GM21367 (cell line): Measurements from ENCODE around the gene RHO.

Experiments
- ATAC-seq: cut with Tn5 transposase; IDR thresholded peaks from one replicate; pipeline ENCODE4 v1.9.1; 2021; ENCODE audit not compliant: unreplicated experiment

The RHO gene

DNA sequence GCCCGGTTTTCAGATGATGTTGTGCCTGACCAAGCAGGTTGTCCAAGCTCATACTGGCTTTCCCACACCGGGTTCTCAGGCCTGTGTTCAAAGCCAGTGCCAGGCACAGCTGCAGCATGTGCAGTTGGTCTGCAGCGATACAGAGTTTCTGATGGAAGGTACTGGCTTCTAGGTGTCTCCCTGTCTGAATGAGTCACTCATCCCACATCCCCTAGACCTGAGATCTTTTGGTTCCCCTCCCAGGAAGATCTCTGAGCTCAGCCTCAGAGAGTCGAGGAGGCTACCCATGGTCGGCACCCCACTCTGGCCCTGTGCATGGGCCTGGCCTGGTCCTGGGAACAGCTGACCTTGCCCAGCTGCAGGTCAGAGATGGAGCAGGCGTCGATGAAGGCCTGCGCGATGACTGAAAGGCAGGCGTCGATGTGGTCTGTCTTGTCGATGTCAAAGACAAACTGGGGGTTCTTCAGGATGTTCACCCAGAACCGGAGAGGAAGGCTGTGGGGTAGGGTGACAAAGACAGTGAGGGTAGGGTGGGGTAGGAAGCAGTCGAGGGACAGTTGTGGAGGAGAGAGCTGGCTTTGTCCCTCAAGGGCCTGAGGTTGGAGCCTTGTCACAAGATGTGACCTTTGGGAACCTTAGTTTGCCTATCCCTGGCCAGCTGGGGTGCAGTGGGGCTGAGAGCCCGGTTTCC is 29.8 kb downstream of the RHO start:
- no peak for ATAC-seq

DNA sequence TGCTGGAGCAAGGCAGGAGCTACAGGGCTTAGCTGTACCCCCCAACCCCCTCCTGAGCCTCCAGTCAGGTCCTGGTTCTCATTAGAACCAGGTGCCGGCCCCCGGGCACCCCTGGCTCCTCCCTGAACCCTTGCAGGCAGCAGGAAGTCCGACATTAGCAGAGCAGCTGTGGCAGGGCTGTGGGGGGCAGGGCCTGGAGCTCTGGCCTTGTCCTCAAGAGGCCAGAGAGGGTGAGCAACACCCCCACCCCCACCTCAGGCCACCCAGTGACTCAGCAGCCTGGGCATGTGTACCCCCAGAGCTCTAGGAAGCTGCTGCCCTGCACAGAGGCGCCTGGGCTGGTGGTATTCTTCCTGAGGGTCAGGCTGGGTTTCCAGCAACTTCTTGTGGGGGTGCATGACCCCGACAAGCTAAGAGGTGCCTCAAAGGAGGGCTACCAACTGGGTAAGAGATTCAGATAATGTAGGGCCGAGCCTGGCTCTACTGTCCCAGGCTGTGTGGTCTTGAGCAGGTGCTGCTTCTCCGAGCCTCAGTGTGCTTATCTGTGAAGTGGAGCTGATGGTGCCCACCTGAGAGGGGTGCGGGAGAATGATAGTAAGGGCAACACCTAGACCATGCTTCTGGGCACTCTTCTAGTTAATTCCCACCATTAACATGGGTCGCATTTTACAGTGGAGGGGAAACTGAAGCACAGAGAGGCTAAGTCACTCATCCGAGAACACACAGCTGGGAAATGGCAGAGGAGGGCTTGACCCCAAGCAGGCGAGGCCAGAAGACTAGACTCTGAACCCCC is 30.5 kb downstream of the RHO start:
- ATAC-seq: no peak

DNA sequence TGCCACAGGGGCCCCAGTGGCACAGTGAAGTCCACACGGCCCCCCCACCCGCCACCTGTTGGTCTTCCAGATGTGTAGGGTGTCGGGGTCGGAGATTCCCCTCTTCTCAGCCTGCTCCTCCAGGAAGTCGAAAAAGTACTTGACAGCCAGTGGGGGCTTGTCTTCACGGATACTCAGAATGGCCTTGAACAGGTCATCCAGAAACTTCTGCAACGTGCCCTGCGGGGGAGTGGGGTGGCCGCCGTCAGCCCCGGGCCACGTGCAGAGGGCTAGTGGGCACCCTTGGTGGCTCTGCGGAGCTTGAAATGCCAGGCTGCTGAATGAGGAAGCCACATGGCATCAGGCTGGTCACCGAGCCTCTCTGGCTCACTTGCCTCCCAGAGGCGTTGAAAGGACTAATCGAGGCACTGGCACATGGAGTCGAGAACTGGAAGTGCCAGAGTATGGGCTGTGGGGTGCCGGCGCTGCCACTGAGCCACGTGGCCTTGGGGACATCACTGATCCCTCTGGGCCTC is 31.2 kb downstream of the RHO start:
- no peak for ATAC-seq

DNA sequence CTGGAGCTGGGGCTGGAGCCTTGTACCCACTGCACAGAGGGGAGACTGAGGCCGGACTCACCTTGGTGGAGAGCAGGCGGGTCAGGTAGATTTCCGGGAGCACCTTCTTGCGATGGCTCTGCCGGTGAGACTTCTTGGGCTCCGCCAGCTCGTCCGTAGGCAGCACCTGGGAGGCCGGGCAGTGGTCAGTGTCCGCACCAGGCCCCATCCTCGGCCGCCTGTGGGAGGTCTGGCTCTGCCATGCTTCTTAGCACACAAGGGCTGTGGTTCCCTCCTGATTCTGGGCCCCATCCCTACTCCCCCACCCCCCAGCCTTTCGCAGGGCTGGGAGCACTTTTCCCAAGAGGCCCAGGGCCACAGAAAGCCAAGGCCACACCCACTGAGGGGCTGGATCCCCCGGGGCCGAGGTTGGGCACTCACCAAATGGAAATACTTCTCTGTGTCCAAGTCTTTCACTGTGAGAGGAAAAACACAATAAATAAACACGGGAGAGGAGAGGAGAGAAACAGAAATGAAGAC is 31.9 kb downstream of the RHO start:
- ATAC-seq: no peak

DNA sequence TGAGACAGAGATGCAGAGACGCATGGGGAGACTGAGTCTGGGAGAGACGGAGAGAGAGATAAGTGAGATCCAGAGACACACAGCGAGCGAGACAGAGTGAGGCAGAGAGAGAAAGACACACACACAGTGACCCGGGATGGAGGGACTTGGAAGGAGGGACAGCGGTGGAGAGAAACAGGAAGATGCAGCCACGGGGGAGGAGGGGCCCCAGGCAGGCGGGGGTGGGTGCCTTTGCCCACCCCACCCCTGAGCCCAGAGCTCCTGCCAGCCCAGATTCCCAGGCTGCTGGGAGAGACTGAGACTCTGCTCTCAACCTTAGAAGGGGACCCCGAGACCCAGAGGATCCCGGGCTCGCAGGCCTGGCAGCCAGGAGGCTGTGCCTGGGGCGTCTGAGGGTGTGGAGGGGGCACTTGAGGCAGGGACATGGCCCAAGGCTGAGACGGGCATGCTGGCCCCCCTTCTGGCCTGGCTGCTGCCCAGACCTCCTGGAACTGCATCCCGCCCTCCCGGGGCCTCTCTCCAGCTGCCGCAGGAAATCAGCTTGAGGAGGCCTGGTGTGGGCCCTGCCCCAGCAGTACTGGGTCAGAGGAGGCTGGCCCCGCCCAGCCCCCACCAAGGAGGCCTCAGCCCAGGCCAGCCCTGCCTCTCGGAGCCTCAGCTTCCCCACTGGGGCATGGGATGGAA is 32.6 kb downstream of the RHO start:
- ATAC-seq: no peak

DNA sequence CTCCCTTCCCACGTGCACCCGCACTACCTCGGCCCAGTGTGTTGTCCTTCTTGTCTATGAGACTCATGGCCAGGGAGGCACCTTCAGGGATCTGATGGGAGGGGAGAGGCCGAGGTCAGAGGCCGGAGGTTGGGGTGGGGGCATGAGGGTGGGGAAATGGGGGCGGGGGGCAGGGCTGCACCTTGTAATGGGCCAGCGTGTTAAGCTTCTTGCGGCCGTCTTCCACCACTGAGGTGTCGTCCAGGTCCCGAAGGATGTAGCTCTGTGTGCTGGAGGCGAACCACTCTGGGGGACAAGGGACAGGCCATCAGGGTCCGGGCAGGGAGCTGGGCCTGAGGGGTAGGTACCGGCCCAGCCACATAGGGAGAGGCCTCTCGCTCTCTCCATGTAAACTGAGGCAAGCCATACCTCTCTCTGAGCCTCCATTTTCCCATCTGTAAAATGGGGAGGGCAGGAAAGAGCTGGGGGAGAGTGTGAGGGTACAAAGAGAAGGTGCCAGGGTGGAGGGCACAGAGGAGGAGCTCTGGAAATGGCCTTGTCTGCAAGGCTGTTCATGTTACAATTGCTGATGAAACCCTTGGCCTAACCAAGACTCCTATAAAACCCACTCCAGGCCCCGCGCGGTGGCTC is 33.3 kb downstream of the RHO start:
- no peak for ATAC-seq

DNA sequence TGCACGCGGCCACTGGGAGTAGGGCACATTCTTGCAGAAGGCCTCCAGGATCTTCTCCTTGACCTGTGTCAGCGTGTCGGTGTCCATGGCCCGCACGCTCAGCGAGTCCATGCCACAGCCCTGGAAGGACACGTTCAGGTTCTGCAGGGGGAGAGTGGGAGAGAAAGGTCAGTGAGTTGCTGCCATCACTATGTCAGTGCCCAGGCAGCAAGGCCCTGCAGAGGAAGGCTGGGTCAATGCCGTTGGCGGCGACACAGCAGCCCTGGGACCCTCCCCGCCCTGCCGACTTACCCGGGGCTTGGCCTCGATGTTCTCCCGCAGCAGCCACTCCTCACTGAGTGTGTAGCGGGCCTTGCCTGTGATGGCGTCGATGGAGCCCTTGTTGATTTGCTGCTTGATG is 34.4 kb downstream of the RHO start:
- ATAC-seq: no peak

DNA sequence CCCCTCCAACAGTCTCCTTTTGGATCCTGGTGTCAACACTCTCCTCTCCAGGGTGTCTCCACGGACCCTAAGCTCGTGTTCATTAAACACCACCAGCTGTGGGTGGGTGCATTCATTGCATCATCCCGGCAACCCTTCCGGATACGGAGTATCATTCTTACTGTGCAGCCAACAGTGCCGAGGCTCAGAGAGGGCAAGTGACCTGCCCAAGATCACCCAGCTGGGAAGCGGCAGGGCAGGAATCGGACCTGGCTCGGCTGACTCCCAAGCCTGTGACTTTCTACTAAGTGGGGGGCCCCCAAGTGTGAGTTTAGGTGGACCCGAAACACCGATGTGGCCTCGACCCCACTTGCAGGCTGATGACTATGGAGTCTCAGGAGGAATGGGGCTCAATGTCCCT is 34.9 kb downstream of the RHO start:
- ATAC-seq: no peak

DNA sequence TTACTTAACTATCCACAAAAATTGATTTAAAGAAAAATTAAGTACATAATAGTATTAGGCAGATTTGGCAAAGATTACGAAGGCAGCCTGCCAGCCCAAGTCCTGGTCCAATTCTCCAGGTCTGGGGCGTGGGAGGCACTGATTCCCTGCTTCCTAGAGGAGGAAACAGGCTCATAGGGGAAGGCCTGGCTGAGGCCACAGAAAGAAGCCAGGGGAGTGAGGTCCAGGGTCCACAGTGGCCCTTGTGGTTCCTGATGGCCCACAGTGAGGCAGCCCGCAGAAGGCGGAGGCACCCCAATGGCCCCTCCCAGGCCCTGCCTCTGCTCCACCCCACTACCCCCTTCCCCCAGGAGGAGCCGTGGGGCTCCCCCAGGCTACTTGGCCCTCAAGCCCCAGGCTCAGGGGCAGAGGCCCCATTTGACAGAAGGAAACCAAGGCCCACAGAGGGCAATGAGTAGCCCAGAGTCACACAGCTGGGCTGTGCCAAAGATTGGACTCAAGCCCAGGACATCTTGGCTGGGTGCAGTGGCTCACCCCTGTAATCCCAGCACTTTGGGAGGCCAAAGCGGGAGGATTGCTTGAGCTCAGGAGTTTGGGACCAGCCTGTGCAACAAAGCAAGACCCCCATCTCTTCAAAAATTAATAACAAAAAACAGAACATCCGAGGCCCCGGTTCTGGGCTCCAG is 35.6 kb downstream of the RHO start:
- no peak for ATAC-seq

DNA sequence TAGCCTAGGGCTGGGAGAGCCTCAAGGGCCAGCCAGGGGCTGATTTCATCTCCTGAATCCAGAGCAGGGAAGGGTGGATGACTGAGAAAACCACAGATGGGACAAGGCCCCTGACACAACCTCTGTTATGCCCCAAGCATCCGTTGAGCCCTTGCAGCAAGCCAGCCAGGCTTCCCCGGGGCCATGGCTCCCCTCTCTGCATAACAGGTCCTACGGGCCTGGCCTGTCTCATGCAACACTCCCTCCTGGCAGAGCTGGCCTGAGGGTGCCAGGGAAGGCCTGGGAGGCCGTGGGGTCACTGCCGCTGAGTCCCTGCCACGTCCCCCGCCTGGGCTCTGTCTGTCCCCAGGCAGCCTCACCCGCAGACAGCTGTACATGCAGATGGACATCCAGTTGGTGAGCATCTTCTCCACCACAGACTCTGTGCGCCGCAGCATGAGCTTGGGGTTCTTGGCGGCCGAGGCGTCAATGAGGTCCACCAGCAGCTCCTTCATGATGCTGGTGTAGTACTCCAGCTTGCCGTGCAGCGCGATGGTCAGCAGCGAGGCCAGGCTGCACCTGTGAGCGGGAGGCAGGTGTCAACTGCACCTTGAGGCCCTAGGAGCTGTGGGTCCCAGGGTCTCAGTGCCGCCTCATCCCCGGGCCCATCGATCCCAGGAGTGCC is 36.7 kb downstream of the RHO start:
- no peak for ATAC-seq

DNA sequence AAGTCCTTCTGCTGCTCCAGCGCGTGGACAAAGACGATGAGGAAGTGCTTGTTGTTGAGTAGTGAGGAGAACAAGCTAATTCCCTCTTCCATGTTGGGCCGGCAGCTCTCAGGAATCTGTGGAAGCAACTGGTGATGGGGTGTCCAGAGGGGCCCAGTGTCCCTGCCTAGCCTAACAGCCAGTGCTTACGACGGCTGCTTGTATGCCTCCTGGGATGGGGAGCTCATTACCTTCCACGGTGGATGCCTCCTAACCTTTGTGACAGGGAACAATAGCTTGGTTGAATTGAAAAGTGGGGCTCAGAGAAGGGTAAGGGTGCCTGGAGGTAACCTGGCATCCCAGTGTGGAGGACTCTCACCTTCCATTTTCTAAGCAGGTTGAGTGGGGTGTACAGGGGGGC is 37.5 kb downstream of the RHO start:
- ATAC-seq: no peak

DNA sequence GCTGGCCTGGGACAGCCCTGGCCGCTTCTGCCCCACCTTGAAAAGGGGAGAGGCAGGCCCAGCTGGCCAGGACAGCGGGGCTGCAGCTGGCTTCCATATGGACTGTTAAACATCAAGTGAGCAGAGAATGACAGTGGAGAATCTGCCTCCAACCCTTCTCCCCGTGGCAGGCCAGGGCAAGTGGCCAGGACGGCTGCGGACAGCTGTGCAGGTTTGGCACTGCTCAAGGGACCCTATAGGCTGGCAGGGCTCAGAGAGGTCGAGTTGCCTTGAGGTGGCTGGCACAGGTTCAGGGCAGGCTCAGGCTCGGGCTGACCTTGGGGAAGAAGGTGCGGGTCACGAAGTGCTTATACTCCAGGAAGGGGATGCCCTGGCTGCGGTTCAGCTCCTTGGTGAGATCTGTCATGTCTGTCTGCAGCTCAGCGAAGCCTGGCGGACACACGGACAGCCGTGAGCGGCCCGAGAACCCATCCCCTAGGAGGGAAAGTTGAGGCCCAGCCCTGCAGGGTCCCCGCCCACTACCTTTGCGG is 38.8 kb downstream of the RHO start:
- ATAC-seq: no peak

DNA sequence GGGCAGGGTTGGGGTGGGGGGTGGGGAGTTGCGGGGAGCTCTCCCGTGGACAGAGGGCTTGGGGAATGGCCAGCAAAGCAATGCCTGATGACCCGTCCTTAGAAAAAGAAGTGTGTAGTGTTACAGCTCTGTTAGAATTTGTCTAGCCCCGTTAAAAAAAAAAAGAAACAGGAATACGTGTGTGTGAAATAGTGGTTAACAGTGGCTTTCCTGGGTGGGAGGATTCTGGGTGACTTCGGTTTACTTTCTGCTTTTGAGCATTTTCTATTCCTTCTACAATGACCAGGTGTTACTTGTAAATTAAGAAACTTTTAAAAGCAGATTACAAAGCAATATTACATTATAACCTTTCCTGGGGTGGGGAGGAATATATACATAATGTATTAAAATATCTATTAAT is 39.5 kb downstream of the RHO start:
- ATAC-seq: no peak

DNA sequence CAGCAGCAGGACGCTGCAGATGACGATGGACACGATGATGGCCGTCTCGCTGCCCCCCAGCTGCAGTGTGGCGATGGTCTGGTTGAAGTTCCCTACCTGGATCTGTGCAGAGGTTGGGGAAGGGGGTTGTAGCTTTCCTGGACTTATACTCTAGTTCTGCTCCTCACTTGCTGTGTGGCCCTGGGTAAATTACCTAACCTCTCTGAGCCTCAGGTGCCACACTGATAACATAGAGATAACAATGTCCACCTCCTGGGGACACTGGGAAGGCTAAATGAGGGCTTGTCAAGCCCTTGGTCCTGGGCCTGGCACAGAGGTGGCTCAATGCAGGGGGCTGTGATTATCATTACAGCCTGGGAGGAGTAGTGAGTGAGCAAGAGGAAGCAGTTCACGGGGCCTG is 41.4 kb downstream of the RHO start:
- ATAC-seq: no peak

DNA sequence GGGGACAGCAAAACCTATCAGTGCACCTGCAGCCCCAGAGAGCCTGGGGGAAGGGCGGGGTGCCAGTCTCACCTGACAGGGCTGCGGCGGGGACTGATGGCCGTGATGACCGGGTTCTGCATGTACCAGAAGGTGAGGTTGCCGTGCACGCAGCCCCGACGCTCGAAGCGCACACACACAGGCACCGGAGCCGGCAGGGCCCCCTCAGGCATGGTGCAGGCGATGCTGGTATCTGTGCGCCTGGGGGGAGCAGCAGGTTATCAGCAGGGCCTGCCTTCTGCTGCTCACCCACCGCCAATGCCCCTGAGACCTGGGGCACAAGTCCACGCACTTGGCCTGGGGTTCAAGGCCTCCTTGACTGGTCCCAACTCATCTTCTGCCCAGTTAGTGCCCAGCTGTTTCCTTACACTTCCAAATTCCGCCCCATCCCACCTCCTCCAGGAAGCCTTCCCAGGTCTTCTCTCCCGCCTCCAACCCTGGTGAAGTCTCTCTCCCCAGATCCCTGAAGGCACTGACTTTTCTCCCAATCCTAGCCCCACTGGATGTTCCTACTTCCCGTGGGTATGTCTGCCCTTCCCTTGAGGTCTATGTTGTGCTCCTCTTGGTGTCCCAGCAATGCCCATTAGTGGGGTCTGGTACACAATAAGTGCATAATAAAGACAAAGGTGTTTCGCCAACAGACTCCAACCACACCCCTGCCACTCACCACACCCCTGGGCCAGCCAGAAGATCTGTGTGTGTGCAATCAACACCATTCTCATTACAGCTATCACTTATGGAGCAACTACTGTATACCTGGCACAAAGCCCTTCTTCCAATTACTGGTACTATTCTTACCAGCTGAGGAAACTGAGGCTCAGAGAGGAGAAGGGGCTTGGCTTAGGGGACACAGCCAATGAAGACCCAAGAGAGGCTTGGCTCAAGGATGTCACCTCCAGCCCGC is 43.4 kb downstream of the RHO start:
- no peak for ATAC-seq

DNA sequence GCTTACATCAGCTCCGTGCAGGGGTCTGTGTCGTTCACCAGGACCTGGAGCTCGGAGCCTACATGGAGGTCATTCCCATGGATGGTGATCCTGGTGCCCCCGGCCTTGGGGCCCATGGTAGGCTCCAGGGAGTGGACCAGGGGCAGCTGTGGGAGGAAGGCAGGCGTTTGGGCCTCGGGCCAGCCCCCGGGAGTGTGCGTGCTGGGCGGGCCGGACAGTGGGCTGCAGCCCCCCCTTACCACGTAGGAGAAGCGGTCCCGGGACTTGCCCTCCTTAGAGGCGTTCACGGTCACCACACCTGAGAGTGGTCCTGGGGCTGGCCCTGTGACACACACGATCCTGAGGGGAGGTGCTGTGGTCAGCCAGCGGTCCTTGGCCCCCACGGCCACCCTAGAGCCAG is 44.2 kb downstream of the RHO start:
- no peak for ATAC-seq

DNA sequence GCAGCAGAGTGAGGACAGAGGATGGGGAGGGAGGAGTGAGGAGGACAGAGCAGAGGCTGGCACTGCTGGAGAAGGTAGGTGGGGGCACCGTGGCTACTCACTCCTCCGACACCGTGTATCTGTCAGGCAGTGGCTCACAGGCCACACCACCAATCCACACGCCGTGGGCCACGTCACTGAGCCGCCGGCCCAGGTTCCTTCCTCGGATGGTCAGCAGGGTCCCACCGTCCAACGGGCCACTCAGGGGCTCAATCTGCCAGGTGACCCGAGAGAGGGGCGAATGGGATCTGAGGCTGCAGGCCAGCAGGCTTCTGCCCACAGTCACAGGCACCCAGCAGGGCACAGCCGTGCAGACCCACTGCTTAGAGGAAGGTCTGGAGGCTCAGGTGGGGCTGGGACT is 45.1 kb downstream of the RHO start:
- ATAC-seq: no peak

DNA sequence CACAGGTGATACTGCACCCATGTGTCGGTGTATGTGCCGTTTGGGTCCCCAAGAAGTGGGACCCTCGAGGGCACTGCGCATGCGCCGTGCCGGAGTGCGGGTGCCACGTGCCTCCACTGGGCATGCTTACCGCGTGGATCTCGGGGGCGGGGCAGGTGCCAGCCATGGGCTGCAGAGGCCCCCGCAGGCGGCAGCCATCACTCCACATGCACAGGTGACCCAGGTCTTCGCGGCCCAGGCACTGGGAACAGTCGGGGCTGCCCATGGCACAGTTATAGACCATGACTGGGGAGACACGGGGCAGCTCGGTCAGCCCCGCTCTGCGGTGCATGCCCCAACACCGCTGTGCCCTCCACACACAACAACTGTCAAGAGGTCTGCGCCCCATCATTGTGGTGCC is 45.8 kb downstream of the RHO start:
- ATAC-seq: no peak
